Breast epithelium (tissue), 4 donors: ENCODE measurements around the gene ARL8A. TPM values are rescaled to one million over a fixed set of nuclear protein-coding genes. Genes with fewer than 3 reads are reported as not detected.
A peak's percentile ranks its signal among the peaks of the same experiment; 100 is the strongest.
"Not testable (repeated sequence)": the region's sequence is repeated elsewhere in the genome, so short reads cannot be mapped to it uniquely, and the experiment has no call there.

Experiments used
- DNase-seq, 2 donors: peaks; one replicate each; pipeline ENCODE4 v3.0.0-alpha.2; 2019; ENCODE audit warnings: low spot score in 2 of 2
- H3K27ac ChIP-seq, 2 donors: fragments of 200-600 bp; sonication (generic) in 1 of 2; one replicate each; pipeline ENCODE4 v1.5.1; 2016 to 2019; ENCODE audit warnings: mild to moderate bottlenecking in 1 of 2
- H3K27me3 ChIP-seq, 2 donors: fragments of 200-600 bp; sonication (generic) in 1 of 2; one replicate each; pipeline versions ENCODE4 v1.5.1 to v1.6.0; 2017 to 2019; ENCODE audit warnings: control low read depth in 1 of 2, mild to moderate bottlenecking in 1 of 2
- H3K36me3 ChIP-seq: fragments of 200-600 bp; one replicate; pipeline ENCODE4 v1.5.1; 2019
- H3K4me1 ChIP-seq, 2 donors: fragments of 200-600 bp; sonication (generic); one replicate each; pipeline ENCODE4 v1.5.1; 2016 to 2019; ENCODE audit warnings: control low read depth in 1 of 2
- H3K4me3 ChIP-seq, 3 donors: fragments of 200-600 bp; sonication (generic); 1 replicate in 2 of 3; 2 replicates in 1 of 3; pipeline ENCODE4 v1.5.1; 2016 to 2019; ENCODE audit warnings: mild to moderate bottlenecking in 3 of 3, moderate library complexity in 2 of 3
- H3K9me3 ChIP-seq, 2 donors: fragments of 200-600 bp; sonication (generic) in 1 of 2; one replicate each; pipeline ENCODE4 v1.5.1; 2016 to 2019; ENCODE audit warnings: control low read depth in 1 of 2
- CTCF ChIP-seq, 3 donors: fragments of 450-650 bp; IDR thresholded peaks; one replicate each; pipeline ENCODE4 v1.5.1; 2016 to 2017; ENCODE audit warnings: antibody characterized with exemption in 3 of 3, mild to moderate bottlenecking in 3 of 3, moderate library complexity in 3 of 3
- POLR2A ChIP-seq: fragments of 450-650 bp; IDR thresholded peaks from one replicate; pipeline ENCODE4 v1.6.1; 2016; ENCODE audit warnings: antibody characterized with exemption, mild to moderate bottlenecking, moderate library complexity
- POLR2AphosphoS5 ChIP-seq, 3 donors: sonication (generic); formaldehyde crosslinking; IDR thresholded peaks; one replicate each; pipeline ENCODE4 v1.6.1; 2017; ENCODE audit warnings: antibody characterized with exemption in 3 of 3
- intact Hi-C: fragments of 100-400 bp; cut with DNase I; formaldehyde crosslinking; loops from one replicate; pipeline ENCODE4 v1.15.1; 2023; ENCODE audit warnings: low total_unique reads
- total RNA-seq, 3 donors: library from RNA; depleted of rRNA; stranded (reverse); fragments of >200 nt; gene quantifications; one replicate each; pipeline ENCODE4 v1.1.0, GENCODE V29; 2016

ARL8A gene
- total RNA-seq, 3 donors from 2014 or later, result 29.9 to 41.1 (median 34.7) TPM

- DNase-seq, result peak; percentile 88 to 90
- H3K9me3 ChIP-seq, result no peaks in the 10 kb centered on the region
- peak overlapping the region in 1 of 3 donors; percentile 38 for H3K4me3 ChIP-seq
- peak overlapping the region; percentile 83 to 85 for H3K27ac ChIP-seq
- no peaks in the 10 kb centered on the region for H3K36me3 ChIP-seq
- peaks cover 0 to 9% of the 10 kb centered on the region in 2 donors for H3K4me1 ChIP-seq
- intact Hi-C loops, result no loop called here
- TF ChIP-seq POLR2AphosphoS5 (IDR thresholded peaks at IDR 0.05) (peak in 2 of 3 donors; percentile 24 to 53), POLR2A (no peak)
- H3K27me3 ChIP-seq, result no peaks in the 10 kb centered on the region
Observed at GRCh38 chr1:202112859-202113689, 31.5 kb downstream of the ARL8A start.

DNA sequence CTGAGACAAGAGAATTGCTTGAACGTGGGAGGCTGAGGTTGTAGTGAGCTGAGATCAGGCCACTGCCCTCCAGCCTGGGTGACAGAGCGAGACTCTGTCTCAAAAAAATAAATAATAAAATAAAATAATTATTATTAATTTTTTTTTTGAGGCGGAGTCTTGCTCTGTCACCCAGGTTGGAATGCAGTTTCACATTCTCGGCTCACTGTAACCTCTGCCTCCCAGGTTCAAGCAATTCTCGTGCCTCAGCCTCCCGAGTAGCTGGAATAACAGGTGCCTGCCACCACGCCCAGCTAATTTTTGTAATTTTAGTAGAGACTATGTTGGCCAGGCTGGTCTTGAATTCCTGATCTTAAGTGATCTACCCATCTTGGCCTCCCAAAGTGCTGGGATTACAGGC is 32.9 kb downstream of the ARL8A start:
- Histone ChIP-seq H3K27ac (peak overlapping the region in 1 of 2 donors; percentile 85), H3K4me1 (peaks cover 6 to 13% of the 10 kb centered on the region in 2 donors)
- intact Hi-C loops, H3K36me3 ChIP-seq, H3K9me3 ChIP-seq, DNase-seq, H3K4me3 ChIP-seq, H3K27me3 ChIP-seq: not testable (repeated sequence)

- Histone ChIP-seq H3K4me1 (peaks cover 8 to 13% of the 10 kb centered on the region in 2 donors), H3K4me3 (no peak overlapping the region), H3K27ac (peak overlapping the region in 1 of 2 donors; percentile 85), H3K27me3 (no peaks in the 10 kb centered on the region), H3K36me3 (no peaks in the 10 kb centered on the region), H3K9me3 (no peaks in the 10 kb centered on the region)
- TF ChIP-seq POLR2A (no peak), CTCF (IDR thresholded peaks at IDR 0.05) (no peak), POLR2AphosphoS5 (IDR thresholded peaks at IDR 0.05) (no peak)
- no peak for DNase-seq
- intact Hi-C loops, result no loop called here
Observed at GRCh38 chr1:202110977-202111376, 33.6 kb downstream of the ARL8A start.

DNA sequence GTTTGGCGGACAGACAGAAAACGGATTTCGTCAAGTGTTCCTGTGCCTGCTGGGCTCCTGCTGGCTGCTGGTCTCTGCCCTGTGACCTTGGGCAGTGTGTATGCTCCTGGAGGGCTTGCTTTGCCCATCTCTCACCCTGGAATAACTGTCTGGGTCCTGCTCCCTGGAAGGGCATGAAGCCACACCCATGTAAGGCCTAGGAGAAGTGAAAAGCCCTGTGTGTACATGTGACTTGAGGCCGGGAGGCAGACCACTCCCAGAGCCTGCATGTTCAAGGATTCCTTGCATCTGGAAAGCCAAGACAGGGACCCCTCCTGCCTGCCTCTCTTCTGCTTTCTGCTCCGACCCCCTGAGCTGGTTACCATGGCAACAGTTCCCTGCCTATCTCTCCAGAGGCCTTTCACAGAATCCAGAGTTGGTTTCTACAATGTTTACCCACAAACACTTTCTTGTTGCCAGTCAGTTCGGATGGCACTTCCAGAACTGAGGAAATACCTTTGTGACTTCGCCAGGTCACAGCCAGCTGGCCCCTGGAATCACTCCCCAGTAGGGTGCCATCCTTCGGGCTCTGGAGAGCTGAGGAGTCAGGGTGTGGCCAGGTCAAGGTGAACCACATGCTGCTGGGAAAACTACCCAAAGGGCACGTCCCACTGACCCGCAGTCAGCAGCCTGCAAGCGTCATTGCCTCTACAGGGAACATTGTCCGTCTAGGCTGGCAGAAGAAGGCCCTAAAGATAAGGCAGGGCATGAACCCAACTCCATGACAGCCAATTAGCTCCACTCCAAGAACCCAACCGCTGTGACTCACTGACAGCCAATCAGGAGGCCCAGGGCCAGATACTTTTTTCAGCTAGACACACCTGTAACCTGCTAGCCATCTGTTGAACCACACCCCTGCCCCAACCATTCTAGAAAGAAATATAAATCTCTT is 36.5 kb downstream of the ARL8A start:
- DNase-seq, result no peak
- no peak overlapping the region for H3K4me3 ChIP-seq
- no peaks in the 10 kb centered on the region for H3K36me3 ChIP-seq
- no peaks in the 10 kb centered on the region for H3K27me3 ChIP-seq
- H3K4me1 ChIP-seq, result peaks cover 8 to 9% of the 10 kb centered on the region in 2 donors
- no peaks in the 10 kb centered on the region for H3K9me3 ChIP-seq
- TF ChIP-seq POLR2AphosphoS5 (IDR thresholded peaks at IDR 0.05) (no peak), POLR2A (no peak), CTCF (IDR thresholded peaks at IDR 0.05) (no peak)
- peak overlapping the region; percentile 89 to 95 for H3K27ac ChIP-seq
- intact Hi-C loops, result no loop called here

DNA sequence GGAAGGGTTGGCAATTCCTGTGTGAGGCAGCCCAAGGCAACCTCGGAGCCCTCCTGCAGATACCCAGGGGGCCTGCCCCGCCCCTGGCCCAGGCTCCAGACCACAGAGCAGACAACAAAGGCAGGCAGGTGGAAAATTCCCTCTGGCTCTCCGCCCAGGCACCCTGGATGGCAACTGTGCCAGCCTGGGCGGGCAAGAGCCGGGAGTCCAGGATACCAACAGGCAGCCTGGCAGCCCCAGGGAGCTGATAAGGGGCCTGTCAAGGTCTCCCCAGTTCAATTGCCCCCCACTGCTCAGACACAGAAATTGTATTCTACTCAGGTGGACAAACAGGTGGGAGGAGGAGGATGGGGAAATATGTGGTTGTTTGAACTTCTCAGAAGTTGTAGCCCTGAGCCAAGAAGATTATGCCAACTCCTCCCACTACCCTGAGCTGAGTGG is 37.2 kb downstream of the ARL8A start:
- intact Hi-C loops, result no loop called here
- Histone ChIP-seq H3K9me3 (no peaks in the 10 kb centered on the region), H3K4me1 (peaks cover 8 to 9% of the 10 kb centered on the region in 2 donors), H3K27ac (peak overlapping the region; percentile 89 to 95), H3K27me3 (no peaks in the 10 kb centered on the region), H3K36me3 (no peaks in the 10 kb centered on the region), H3K4me3 (no peak overlapping the region)
- peak; percentile 82 to 88 for DNase-seq
- TF ChIP-seq CTCF (IDR thresholded peaks at IDR 0.05), result no peak
- peak in 1 of 3 donors; percentile 60 for TF ChIP-seq POLR2AphosphoS5 (IDR thresholded peaks at IDR 0.05)
